Ishikawa (cell line): Measurements from ENCODE around the gene CEP120.

Experiments used
- CEBPB ChIP-seq: IDR thresholded peaks from 2 replicates; pipeline ENCODE4 v1.6.1; 2012
- CREB1 ChIP-seq: IDR thresholded peaks from 2 replicates; pipeline ENCODE4 v1.6.1; 2012; ENCODE audit warnings: low read depth
- FOXM1 ChIP-seq: IDR thresholded peaks from 2 replicates; pipeline ENCODE4 v1.6.1; 2012; ENCODE audit warnings: low read depth, borderline replicate concordance
- TAF1 ChIP-seq: IDR thresholded peaks from 2 replicates; pipeline ENCODE4 v1.6.1; 2012; ENCODE audit warnings: low read depth, mild to moderate bottlenecking
- TEAD4 ChIP-seq: IDR thresholded peaks from 2 replicates; pipeline ENCODE4 v1.6.1; 2012
- YY1 ChIP-seq: IDR thresholded peaks from 2 replicates; pipeline ENCODE4 v1.6.1; 2012; ENCODE audit warnings: low read depth
- ZBTB7A ChIP-seq: IDR thresholded peaks from 2 replicates; pipeline ENCODE4 v1.6.1; 2012; ENCODE audit warnings: low read depth
- TF ChIP-seq, protein P1 (sequence below): IDR thresholded peaks from 2 replicates; pipeline ENCODE4 v1.6.1; 2012; ENCODE audit warnings: low read depth, mild to moderate bottlenecking
- TF ChIP-seq, protein P2 (sequence below): IDR thresholded peaks from 2 replicates; pipeline ENCODE4 v1.6.1; 2012

DNA sequence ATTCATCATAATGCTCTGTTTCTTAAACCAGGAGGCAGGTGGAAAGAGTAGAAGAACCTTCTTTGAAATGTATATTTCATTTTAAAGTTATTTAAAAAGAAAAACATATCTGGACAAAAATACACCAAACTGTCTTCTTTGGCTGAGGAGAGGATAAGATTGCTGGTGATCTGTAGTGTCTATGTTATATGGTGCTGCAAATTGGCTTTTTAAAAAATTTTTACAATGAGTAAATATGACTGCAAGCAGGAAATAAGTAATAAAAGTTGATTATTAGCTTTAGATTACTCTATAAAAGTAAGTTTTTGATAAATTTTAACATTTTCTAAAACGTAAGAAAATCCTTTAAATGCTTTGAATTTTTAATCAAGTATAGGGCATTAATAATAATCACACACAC is 64.9 kb downstream of the CEP120 start:
- TF ChIP-seq, protein P1, sequence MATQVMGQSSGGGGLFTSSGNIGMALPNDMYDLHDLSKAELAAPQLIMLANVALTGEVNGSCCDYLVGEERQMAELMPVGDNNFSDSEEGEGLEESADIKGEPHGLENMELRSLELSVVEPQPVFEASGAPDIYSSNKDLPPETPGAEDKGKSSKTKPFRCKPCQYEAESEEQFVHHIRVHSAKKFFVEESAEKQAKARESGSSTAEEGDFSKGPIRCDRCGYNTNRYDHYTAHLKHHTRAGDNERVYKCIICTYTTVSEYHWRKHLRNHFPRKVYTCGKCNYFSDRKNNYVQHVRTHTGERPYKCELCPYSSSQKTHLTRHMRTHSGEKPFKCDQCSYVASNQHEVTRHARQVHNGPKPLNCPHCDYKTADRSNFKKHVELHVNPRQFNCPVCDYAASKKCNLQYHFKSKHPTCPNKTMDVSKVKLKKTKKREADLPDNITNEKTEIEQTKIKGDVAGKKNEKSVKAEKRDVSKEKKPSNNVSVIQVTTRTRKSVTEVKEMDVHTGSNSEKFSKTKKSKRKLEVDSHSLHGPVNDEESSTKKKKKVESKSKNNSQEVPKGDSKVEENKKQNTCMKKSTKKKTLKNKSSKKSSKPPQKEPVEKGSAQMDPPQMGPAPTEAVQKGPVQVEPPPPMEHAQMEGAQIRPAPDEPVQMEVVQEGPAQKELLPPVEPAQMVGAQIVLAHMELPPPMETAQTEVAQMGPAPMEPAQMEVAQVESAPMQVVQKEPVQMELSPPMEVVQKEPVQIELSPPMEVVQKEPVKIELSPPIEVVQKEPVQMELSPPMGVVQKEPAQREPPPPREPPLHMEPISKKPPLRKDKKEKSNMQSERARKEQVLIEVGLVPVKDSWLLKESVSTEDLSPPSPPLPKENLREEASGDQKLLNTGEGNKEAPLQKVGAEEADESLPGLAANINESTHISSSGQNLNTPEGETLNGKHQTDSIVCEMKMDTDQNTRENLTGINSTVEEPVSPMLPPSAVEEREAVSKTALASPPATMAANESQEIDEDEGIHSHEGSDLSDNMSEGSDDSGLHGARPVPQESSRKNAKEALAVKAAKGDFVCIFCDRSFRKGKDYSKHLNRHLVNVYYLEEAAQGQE: no peak
- TF ChIP-seq CEBPB (no peak), YY1 (no peak), ZBTB7A (no peak), TAF1 (no peak), TEAD4 (no peak), FOXM1 (no peak), CREB1 (no peak)
- TF ChIP-seq, protein P2, sequence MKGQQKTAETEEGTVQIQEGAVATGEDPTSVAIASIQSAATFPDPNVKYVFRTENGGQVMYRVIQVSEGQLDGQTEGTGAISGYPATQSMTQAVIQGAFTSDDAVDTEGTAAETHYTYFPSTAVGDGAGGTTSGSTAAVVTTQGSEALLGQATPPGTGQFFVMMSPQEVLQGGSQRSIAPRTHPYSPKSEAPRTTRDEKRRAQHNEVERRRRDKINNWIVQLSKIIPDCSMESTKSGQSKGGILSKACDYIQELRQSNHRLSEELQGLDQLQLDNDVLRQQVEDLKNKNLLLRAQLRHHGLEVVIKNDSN: no peak
